Breast epithelium (tissue), 3 donors: ENCODE data around the gene LPO.

Experiments
- CTCF ChIP-seq, 3 donors: fragments of 450-650 bp; IDR thresholded peaks; one replicate each; pipeline ENCODE4 v1.5.1; 2016 to 2017; ENCODE audit warnings: antibody characterized with exemption in 3 of 3, mild to moderate bottlenecking in 3 of 3, moderate library complexity in 3 of 3
- POLR2A ChIP-seq: fragments of 450-650 bp; IDR thresholded peaks from one replicate; pipeline ENCODE4 v1.6.1; 2016; ENCODE audit warnings: antibody characterized with exemption, mild to moderate bottlenecking, moderate library complexity

- TF ChIP-seq POLR2A (no peak), CTCF (IDR thresholded peaks at IDR 0.05) (no peak)
Measured at GRCh38 chr17:58305626-58306025, 67.2 kb downstream of the LPO start.
